IMR-90 (cell line): Measurements from ENCODE around the gene IQSEC3. TPM values are rescaled to one million over a fixed set of nuclear protein-coding genes. Genes with fewer than 3 reads are reported as not detected.

ENCODE experiments used
- ATAC-seq: fragments of 200-7000 bp; cut with Tn5 transposase; 2 replicates; pipeline ENCODE4 v1.9.1; 2020; ENCODE audit warnings: low read depth, mild to moderate bottlenecking, moderate library complexity
- BruUV-seq: library from RNA; stranded (reverse); fragments of 400-500 nt; replicated peaks from 2 replicates; lab custom pipeline; 2021; lab: Mats Ljungman, UMichigan
- CTCF ChIA-PET: fragments of 300-600 bp; formaldehyde crosslinking; extraction: SDS; loops from one replicate; lab custom pipeline; 2021; ENCODE audit warnings: antibody characterized with exemption; lab: Yijun Ruan, JAX
- POLR2A ChIA-PET: fragments of 300-600 bp; sonication (Branson Sonifier 250); formaldehyde crosslinking; loops from one replicate; lab custom pipeline; 2022; ENCODE audit warnings: antibody characterized with exemption; ENCODE audit not compliant: unreplicated experiment; lab: Charles Lee
- DNase-seq: peaks from one replicate; pipeline ENCODE4 v3.0.0; 2013
- H2AFZ ChIP-seq: replicated peaks from 2 replicates; pipeline ENCODE3; 2013; ENCODE audit warnings: low read length, mild to moderate bottlenecking; ENCODE audit not compliant: poor library complexity
- H2AK5ac ChIP-seq: 2 replicates; pipeline ENCODE4 v1.6.1; 2013; ENCODE audit warnings: low read depth, low read length, inconsistent platforms
- H2AK9ac ChIP-seq: replicated peaks from 2 replicates; pipeline ENCODE3; 2013; ENCODE audit warnings: mild to moderate bottlenecking, low read depth, low read length, moderate library complexity; ENCODE audit not compliant: poor library complexity
- H2BK120ac ChIP-seq: 2 replicates; pipeline ENCODE4 v1.6.1; 2013; ENCODE audit warnings: low read depth, low read length, inconsistent platforms
- H2BK15ac ChIP-seq: 3 replicates; pipeline ENCODE4 v1.6.1; 2013; ENCODE audit warnings: low read depth, low read length, inconsistent platforms
- H2BK20ac ChIP-seq: 2 replicates; pipeline ENCODE4 v1.6.1; 2013; ENCODE audit warnings: low read depth, mild to moderate bottlenecking, inconsistent platforms, low read length, moderate library complexity
- H2BK5ac ChIP-seq: 2 replicates; pipeline ENCODE4 v1.6.1; 2013; ENCODE audit warnings: mild to moderate bottlenecking, low read depth, low read length, inconsistent platforms; ENCODE audit not compliant: poor library complexity, severe bottlenecking
- H3K14ac ChIP-seq: replicated peaks from 2 replicates; pipeline ENCODE4 v1.6.1; 2013; ENCODE audit warnings: low read depth, low read length, inconsistent platforms
- H3K18ac ChIP-seq: 2 replicates; pipeline ENCODE4 v1.6.1; 2013; ENCODE audit warnings: low read depth, low read length, control low read depth
- H3K23ac ChIP-seq: 2 replicates; pipeline ENCODE4 v1.6.1; 2013; ENCODE audit warnings: low read depth, low read length, inconsistent platforms
- H3K27ac ChIP-seq: 2 replicates; pipeline ENCODE4 v1.5.1; 2013; ENCODE audit warnings: mild to moderate bottlenecking, control low read depth, low read length; ENCODE audit not compliant: insufficient read depth
- H3K27me3 ChIP-seq: 2 replicates; pipeline ENCODE4 v1.6.1; 2013; ENCODE audit warnings: low read length; ENCODE audit not compliant: control insufficient read depth, insufficient read depth
- H3K36me3 ChIP-seq: 2 replicates; pipeline ENCODE4 v1.6.1; 2013; ENCODE audit warnings: low read length, mixed read lengths; ENCODE audit not compliant: control insufficient read depth, insufficient read depth
- H3K4ac ChIP-seq: 2 replicates; pipeline ENCODE4 v1.6.1; 2013; ENCODE audit warnings: low read depth, low read length, inconsistent platforms
- H3K4me1 ChIP-seq: 2 replicates; pipeline ENCODE4 v1.6.1; 2013; ENCODE audit warnings: low read length, mixed read lengths; ENCODE audit not compliant: control insufficient read depth, insufficient read depth
- H3K4me2 ChIP-seq: 2 replicates; pipeline ENCODE4 v1.6.1; 2013; ENCODE audit warnings: low read depth, mild to moderate bottlenecking, control low read depth, low read length, moderate library complexity
- H3K4me3 ChIP-seq: 2 replicates; pipeline ENCODE4 v1.5.1; 2013; ENCODE audit warnings: low read depth, mild to moderate bottlenecking, control low read depth, low read length, moderate library complexity; ENCODE audit not compliant: insufficient read depth
- H3K56ac ChIP-seq: 2 replicates; pipeline ENCODE4 v1.6.1; 2013; ENCODE audit warnings: low read length, inconsistent platforms; ENCODE audit not compliant: insufficient read depth; ENCODE audit errors: extremely low read depth
- H3K79me1 ChIP-seq, 2 experiments: 2 replicates each; pipeline ENCODE4 v1.6.1; 2013; ENCODE audit warnings: low read length in 2 of 2, inconsistent platforms in 1 of 2, low read depth in 1 of 2
- H3K9ac ChIP-seq: 2 replicates; pipeline ENCODE4 v1.6.1; 2013; ENCODE audit warnings: low read depth, low read length, control low read depth
- H3K9me1 ChIP-seq: 2 replicates; pipeline ENCODE4 v1.6.1; 2013; ENCODE audit warnings: low read length, inconsistent platforms; ENCODE audit not compliant: insufficient read depth
- H3K9me3 ChIP-seq: 2 replicates; pipeline ENCODE4 v1.6.1; 2013; ENCODE audit warnings: low read length; ENCODE audit not compliant: control insufficient read depth, insufficient read depth
- H4K20me1 ChIP-seq: 2 replicates; pipeline ENCODE4 v1.6.1; 2013; ENCODE audit warnings: low read length, inconsistent platforms; ENCODE audit not compliant: insufficient read depth
- H4K5ac ChIP-seq: 2 replicates; pipeline ENCODE4 v1.6.1; 2013; ENCODE audit warnings: mild to moderate bottlenecking, low read depth, low read length, control low read depth
- H4K8ac ChIP-seq, 2 experiments: 2 replicates each; pipeline ENCODE4 v1.6.1; 2013; ENCODE audit warnings: low read depth in 2 of 2, low read length in 2 of 2, control low read depth in 1 of 2, inconsistent platforms in 1 of 2
- H4K91ac ChIP-seq: 2 replicates; pipeline ENCODE4 v1.6.1; 2013; ENCODE audit warnings: low read depth, low read length, inconsistent platforms; ENCODE audit not compliant: insufficient read depth
- BHLHE40 ChIP-seq: fragments of 150-350 bp; IDR thresholded peaks from 2 replicates; pipeline ENCODE4 v1.6.1; 2016; ENCODE audit warnings: mild to moderate bottlenecking, low read depth, low read length
- CEBPB ChIP-seq: IDR thresholded peaks from 2 replicates; pipeline ENCODE4 v1.6.1; 2012; ENCODE audit warnings: low read depth, low read length, improper control_type of control experiment
- CHD1 ChIP-seq: IDR thresholded peaks from 2 replicates; pipeline ENCODE4 v1.6.1; 2012; ENCODE audit warnings: low read depth, low read length, improper control_type of control experiment
- CTCF ChIP-seq: conservative IDR thresholded peaks from 2 replicates; pipeline ENCODE4 v1.5.1; 2012; ENCODE audit warnings: mild to moderate bottlenecking, low read depth, low read length, improper control_type of control experiment
- FOS ChIP-seq: fragments of 150-350 bp; IDR thresholded peaks from 2 replicates; pipeline ENCODE4 v1.6.1; 2016; ENCODE audit warnings: low read depth, low read length
- MAZ ChIP-seq: IDR thresholded peaks from 2 replicates; pipeline ENCODE4 v1.6.1; 2012; ENCODE audit warnings: low read depth, mild to moderate bottlenecking, low read length, improper control_type of control experiment, moderate library complexity, borderline replicate concordance
- MXI1 ChIP-seq: IDR thresholded peaks from 2 replicates; pipeline ENCODE4 v1.6.1; 2012; ENCODE audit warnings: low read depth, mild to moderate bottlenecking, low read length, moderate library complexity, borderline replicate concordance
- NFE2L2 ChIP-seq: fragments of 150-350 bp; IDR thresholded peaks from 2 replicates; pipeline ENCODE4 v1.6.1; 2016; ENCODE audit warnings: low read depth, mild to moderate bottlenecking, low read length
- POLR2A ChIP-seq: IDR thresholded peaks from 2 replicates; pipeline ENCODE4 v1.6.1; 2012; ENCODE audit warnings: mild to moderate bottlenecking, low read depth, low read length
- RAD21 ChIP-seq: IDR thresholded peaks from 2 replicates; pipeline ENCODE4 v1.6.1; 2012; ENCODE audit warnings: low read length, improper control_type of control experiment
- RCOR1 ChIP-seq: IDR thresholded peaks from 2 replicates; pipeline ENCODE4 v1.6.1; 2012; ENCODE audit warnings: mild to moderate bottlenecking, low read length, improper control_type of control experiment; ENCODE audit not compliant: insufficient replicate concordance
- RFX5 ChIP-seq: IDR thresholded peaks from 2 replicates; pipeline ENCODE4 v1.8.0; 2012; ENCODE audit warnings: low read depth, mild to moderate bottlenecking, low read length, moderate library complexity
- SMC3 ChIP-seq: fragments of 150-350 bp; IDR thresholded peaks from 2 replicates; pipeline ENCODE4 v1.6.1; 2016; ENCODE audit warnings: low read depth, mild to moderate bottlenecking, antibody characterized with exemption, low read length, moderate library complexity
- WGBS, 2 experiments: methylation state at CpG; one replicate each; pipeline versions ENCODE4 v1.1.5 to v1.1.7; 2013; ENCODE audit warnings: missing lambda C conversion rate in 2 of 2; ENCODE audit not compliant: insufficient read length in 1 of 2; ENCODE audit errors: extremely low coverage in 2 of 2; 5-methylcytosine and 5-hydroxymethylcytosine counted together
- dilution Hi-C: fragments of 300-500 bp; cut with HindIII; formaldehyde crosslinking; loops from one replicate; pipeline ENCODE4 v1.14.3; 2018; ENCODE audit warnings: low sequenced_read_pairs; ENCODE audit not compliant: unreplicated experiment
- in situ Hi-C: fragments of 300-500 bp; cut with MboI; formaldehyde crosslinking; loops from 3 replicates; pipeline ENCODE4 v1.14.3; 2019; ENCODE audit warnings: low sequenced_read_pairs, inconsistent platforms, mixed read lengths
- intact Hi-C: fragments of 100-400 bp; cut with micrococcal nuclease; formaldehyde crosslinking; loops from 2 replicates; pipeline ENCODE4 v1.10.0; 2022
- polyA plus RNA-seq, 3 experiments: library from polyadenylated mRNA; depleted of rRNA; stranded (reverse); fragments of >200 nt; gene quantifications; 2 replicates each; pipeline ENCODE4 v1.2.3, GENCODE V29; 2012; ENCODE audit warnings: low replicate concordance in 1 of 3
- total RNA-seq: library from RNA; depleted of rRNA; stranded (reverse); fragments of >200 nt; gene quantifications from 2 replicates; pipeline ENCODE4 v1.2.3, GENCODE V29; 2012
- TF ChIP-seq, protein P1 (sequence below): fragments of 150-350 bp; IDR thresholded peaks from 2 replicates; pipeline ENCODE4 v1.6.1; 2017; ENCODE audit warnings: mild to moderate bottlenecking, antibody characterized with exemption, low read length, low read depth

Gene IQSEC3
- total and polyA plus RNA-seq, 2 of the 4 experiments (the other 2 are of a cell fraction): 0.10 TPM; not detected in 1

DNA sequence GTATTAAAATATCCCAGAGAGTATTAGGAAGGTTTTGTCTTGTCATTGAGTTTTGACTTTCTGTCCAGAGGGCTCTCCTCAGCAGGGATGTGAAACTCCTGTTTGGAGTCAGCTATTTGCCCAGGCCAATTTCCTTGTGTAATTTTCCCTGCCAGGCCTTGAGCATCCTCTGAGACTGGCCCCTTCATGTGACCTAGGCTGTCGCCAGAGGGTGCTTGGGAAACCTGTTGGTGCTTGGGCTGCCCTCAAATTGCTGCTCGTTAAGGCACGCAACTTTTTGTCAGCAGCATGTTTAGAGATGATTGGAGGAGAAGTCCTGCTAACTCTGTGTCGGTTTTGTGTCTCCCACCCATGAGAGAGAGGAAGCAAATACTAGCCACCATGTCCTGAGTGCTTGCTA, 39.1 kb downstream of the IQSEC3 start:
- Histone ChIP-seq H3K27me3 (peaks cover 30% of the 10 kb centered on the region), H3K23ac (no peak overlapping the region), H3K4me1 (no peaks in the 10 kb centered on the region), H3K14ac (no peak overlapping the region), H3K9me3 (no peaks in the 10 kb centered on the region), H2AK5ac (no peak overlapping the region), H3K4me3 (no peak overlapping the region), H3K27ac (no peak overlapping the region), H2BK5ac (no peak overlapping the region), H4K20me1 (no peaks in the 10 kb centered on the region), H4K8ac (no peak overlapping the region), H2BK20ac (no peak overlapping the region), H4K91ac (no peak overlapping the region), H4K5ac (no peak overlapping the region), H3K36me3 (no peaks in the 10 kb centered on the region), H3K4me2 (no peak overlapping the region), H3K9ac (no peak overlapping the region), H3K56ac (no peak overlapping the region), H3K9me1 (no peaks in the 10 kb centered on the region), H2AK9ac (no peak overlapping the region), H2BK15ac (no peak overlapping the region), H2BK120ac (no peak overlapping the region), H3K18ac (no peak overlapping the region), H3K4ac (no peak overlapping the region), H3K79me1 (no peaks in the 10 kb centered on the region), H2AFZ (no peak overlapping the region)
- DNase-seq (no peak), ATAC-seq (no peak)
- CTCF ChIA-PET: no interaction called here
- POLR2A ChIA-PET: no interaction called here
- in situ Hi-C loops: no loop called here
- 80% methylated on average over 1 of the region's 4 CpGs; no CpG with 5 or more reads in 1 of the 2 experiments for WGBS, 2 experiments
- intact Hi-C loops: no loop called here
- no TSS peak for BruUV-seq
- dilution Hi-C loops: no loop called here
- no peak for TF ChIP-seq POLR2A
- no peak for TF ChIP-seq FOS
- no peak for TF ChIP-seq MAZ
- TF ChIP-seq NFE2L2: no peak
- TF ChIP-seq CEBPB: no peak
- no peak for TF ChIP-seq BHLHE40
- TF ChIP-seq RFX5: no peak
- no peak for TF ChIP-seq RCOR1
- no peak for TF ChIP-seq MXI1
- TF ChIP-seq CHD1: no peak
- TF ChIP-seq, protein P1, sequence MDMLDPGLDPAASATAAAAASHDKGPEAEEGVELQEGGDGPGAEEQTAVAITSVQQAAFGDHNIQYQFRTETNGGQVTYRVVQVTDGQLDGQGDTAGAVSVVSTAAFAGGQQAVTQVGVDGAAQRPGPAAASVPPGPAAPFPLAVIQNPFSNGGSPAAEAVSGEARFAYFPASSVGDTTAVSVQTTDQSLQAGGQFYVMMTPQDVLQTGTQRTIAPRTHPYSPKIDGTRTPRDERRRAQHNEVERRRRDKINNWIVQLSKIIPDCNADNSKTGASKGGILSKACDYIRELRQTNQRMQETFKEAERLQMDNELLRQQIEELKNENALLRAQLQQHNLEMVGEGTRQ: no peak
- TF ChIP-seq CTCF: no peak
- no peak for TF ChIP-seq SMC3
- TF ChIP-seq RAD21: no peak
